WERI-Rb-1 (cell line): ENCODE measurements around the gene APOF.
A peak's percentile ranks its signal among the peaks of the same experiment; 100 is the strongest.

Experiments
- DNase-seq: peaks from one replicate; pipeline ENCODE4 v3.0.0-alpha.2; 2020
- H3K27ac ChIP-seq: fragments of 250-450 bp; sonication (Bioruptor Pico); 2 replicates; pipeline ENCODE4 v1.5.1; 2020; ENCODE audit warnings: mild to moderate bottlenecking, moderate library complexity
- H3K27me3 ChIP-seq: fragments of 250-450 bp; sonication (Bioruptor Pico); 2 replicates; pipeline ENCODE4 v1.5.1; 2021; ENCODE audit warnings: mild to moderate bottlenecking, low read depth, moderate library complexity; ENCODE audit not compliant: insufficient read depth, severe bottlenecking
- H3K36me3 ChIP-seq: fragments of 250-450 bp; sonication (Bioruptor Pico); 2 replicates; pipeline ENCODE4 v1.5.1; 2020; ENCODE audit warnings: mild to moderate bottlenecking, moderate library complexity
- H3K4me3 ChIP-seq: 2 replicates; pipeline ENCODE4 v1.5.1; 2011; ENCODE audit warnings: low read depth, mild to moderate bottlenecking, control low read depth, low read length
- H3K9me3 ChIP-seq: fragments of 250-450 bp; sonication (Bioruptor Pico); 2 replicates; pipeline ENCODE4 v1.5.1; 2021; ENCODE audit warnings: mild to moderate bottlenecking, moderate library complexity; ENCODE audit not compliant: severe bottlenecking
- CTCF ChIP-seq: IDR thresholded peaks from 2 replicates; pipeline ENCODE4 v1.5.1; 2011; ENCODE audit warnings: low read depth, mild to moderate bottlenecking, control low read depth, inconsistent platforms, low read length

Gene APOF

DNA sequence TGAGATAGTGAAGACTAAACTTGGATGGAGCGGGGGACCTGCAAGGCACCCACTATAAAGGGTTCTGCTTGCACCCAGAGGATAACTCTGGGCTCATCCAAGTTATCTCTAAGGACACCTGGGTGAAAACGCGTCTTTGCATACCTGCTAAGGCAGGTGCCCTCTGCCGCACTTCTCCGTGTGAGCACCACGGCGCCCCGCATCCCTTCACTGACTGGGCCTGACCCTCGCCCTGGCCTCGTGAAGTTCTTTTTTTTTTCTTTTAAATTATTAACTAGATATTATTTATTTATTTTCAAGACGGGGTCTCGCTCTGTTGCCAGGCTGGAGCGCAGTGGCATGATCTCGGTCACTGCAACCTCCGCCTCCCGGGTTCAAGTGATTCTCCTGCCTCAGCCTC, 20.0 kb upstream of the APOF start:
- TF ChIP-seq CTCF = no peak
- no peak overlapping the region for H3K4me3 ChIP-seq
- H3K27ac ChIP-seq = no peak overlapping the region
- H3K27me3 ChIP-seq = no peaks in the 10 kb centered on the region
- no peak for DNase-seq
- no peaks in the 10 kb centered on the region for H3K9me3 ChIP-seq
- no peaks in the 10 kb centered on the region for H3K36me3 ChIP-seq

- TF ChIP-seq CTCF = no peak
These were observed 15.3 kb upstream of the APOF start for GRCh38 chr12:56377989-56378316.

DNA sequence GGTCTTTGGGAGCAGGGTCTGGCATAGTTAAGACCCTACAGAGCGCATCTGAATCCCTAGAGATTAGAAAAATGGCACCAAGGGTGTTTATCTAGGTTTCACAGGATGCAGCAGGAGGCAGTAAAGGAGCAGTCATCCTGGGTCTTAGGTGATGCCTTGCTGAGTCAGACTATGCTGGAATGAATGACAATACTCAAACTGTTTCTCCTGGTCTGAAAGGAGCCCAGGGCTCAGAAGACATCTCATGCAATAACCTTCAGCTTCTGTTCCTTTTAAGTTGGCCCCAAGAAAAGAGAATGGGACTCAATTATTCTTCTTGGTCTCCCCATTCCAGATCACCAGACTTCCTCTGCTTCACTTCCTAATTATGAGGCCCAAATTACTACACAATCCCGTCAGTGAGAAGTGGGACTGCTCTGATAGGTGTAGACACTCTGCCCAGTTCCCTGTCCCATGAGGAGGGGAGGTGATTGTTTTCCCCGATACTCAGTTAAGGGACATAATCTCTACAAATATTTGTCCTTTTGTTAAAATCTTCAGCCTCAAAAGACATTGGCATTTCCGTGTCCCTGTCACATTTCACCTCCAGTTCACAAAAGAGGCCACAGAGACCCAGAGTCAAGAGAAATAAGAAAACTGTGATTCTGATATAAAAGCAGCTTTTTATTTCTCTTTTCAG, 14.8 kb upstream of the APOF start:
- no peak for DNase-seq
- TF ChIP-seq CTCF = peak; percentile 52; the same call in 1 of the 2 replicates
- Histone ChIP-seq H3K27ac (no peak overlapping the region), H3K27me3 (no peaks in the 10 kb centered on the region), H3K9me3 (no peaks in the 10 kb centered on the region), H3K36me3 (no peaks in the 10 kb centered on the region), H3K4me3 (no peak overlapping the region)

More at GRCh38 chr12:56377989-56378316, 15.3 kb upstream of the APOF start:
- Histone ChIP-seq H3K4me3 (no peak overlapping the region), H3K9me3 (no peaks in the 10 kb centered on the region), H3K36me3 (no peaks in the 10 kb centered on the region), H3K27me3 (no peaks in the 10 kb centered on the region), H3K27ac (no peak overlapping the region)
- DNase-seq = no peak

DNA sequence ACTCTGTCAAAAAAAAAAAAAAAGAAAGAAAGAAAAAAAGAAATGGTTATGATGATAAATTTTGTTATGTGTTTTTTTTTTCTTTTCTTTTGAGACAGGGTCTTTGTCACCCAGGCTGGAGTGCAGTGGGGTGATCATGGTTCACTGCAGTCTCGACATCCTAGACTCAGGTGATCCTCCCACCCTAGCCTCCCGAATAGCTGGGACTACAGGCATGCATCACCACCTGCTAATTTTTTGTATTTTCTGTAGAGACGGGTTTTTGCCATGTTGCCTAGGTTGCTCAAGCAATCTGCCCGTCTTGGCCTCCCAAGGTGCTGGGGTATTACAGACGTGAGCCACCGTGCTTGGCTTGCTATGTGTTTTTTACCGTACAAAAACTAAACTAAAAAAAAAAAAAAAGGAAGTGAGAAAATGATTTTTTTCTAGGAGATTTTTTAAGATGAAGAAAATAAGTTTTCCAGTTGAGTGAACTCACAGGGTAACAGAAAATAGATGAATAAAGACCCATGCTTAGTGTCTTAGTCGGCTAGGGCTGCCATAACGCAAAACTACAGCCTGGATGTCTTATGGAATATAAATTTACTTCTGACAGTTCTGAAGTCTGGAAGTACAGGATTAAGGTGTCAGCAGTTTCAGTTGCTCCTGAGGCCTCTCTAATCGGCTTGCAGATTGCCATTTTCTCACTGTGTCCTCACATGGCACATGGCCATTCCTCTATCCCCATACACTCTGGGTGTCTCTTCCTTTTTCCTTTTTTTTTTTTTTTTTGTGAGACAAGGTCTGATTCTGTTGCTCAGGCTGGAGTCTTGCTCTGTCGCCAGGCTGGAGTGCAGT, 13.2 kb upstream of the APOF start:
- H3K27ac ChIP-seq = peak overlapping the region; percentile 44
- TF ChIP-seq CTCF = no peak
- H3K27me3 ChIP-seq = no peaks in the 10 kb centered on the region
- H3K36me3 ChIP-seq = no peaks in the 10 kb centered on the region
- H3K4me3 ChIP-seq = peak overlapping the region; percentile 21
- no peaks in the 10 kb centered on the region for H3K9me3 ChIP-seq
- DNase-seq = peak; percentile 75

DNA sequence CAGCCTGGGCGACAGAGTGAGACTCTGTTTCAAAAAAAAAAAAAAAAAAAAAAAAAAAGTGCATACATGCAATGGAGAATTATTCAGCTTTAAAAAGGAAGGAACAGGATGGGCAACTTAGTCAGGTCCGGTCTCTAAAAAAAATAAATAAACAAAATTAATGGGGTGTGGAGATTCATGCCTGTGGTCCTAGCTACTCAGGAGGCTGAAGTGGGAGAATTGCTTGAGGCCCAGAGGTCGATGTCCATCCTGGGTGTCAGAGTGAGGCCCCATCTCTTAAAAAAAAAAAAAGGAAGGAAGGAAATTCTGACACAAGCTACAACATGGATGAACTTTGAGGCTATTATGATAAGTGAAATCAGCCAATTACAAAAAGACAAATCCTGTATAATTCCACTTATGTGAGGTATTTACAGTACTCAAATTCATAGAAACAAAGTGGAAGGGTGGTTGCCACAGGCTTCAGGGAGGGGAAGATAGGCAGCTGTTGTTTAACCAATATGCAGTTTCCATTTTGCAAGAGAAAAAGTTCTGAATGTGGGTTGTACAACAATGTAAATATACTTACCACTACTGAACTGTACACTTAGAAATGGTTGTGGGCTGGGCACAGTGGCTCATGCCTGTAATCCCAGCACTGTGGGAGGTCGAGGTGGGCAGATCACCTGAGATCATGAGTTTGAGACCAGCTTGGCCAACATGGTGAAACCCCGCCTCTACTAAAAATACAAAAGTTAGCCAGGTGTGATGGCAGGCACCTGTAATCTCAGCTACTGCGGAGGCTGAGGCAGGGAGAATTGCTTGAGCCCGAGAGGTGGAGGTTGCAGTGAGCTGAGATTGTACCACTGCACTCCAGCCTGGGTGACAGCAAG, 12.3 kb upstream of the APOF start:
- Histone ChIP-seq H3K9me3 (no peaks in the 10 kb centered on the region), H3K4me3 (no peak overlapping the region), H3K27ac (no peak overlapping the region), H3K36me3 (no peaks in the 10 kb centered on the region), H3K27me3 (no peaks in the 10 kb centered on the region)
- TF ChIP-seq CTCF = no peak
- DNase-seq = no peak
